ENCODE data around the gene CEP83. TPM values are rescaled to one million over a fixed set of nuclear protein-coding genes. Genes with fewer than 3 reads are reported as not detected.

CEP83 gene
- total RNA-seq, 1 donor from 2014 or later: 28.7 TPM

DNA sequence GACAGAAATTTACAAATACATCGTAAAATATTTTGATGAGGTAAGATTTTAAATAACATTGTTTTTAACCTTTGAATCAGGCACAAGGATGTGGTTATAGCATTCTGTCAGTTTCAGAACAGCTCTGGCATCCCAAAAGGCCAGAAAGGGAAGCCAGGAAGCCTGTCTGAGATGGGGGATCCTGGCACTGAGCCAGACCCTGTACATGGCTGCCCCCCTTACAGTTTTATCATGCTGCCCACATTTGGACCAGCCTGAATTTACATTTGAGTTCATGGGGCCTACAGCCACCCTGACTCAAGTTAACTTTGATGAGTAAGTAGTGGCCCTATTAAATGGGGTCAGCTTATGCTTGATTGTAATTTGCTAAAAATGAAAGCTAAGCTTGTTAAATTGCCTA, 155.7 kb downstream of the CEP83 start:
- H3K36me3 Mint-ChIP-seq (ENCODE audit: low read depth): peaks cover 27% of the 10 kb centered on the region
- no peak overlapping the region for H3K27ac Mint-ChIP-seq (ENCODE audit: unreplicated experiment)
- H3K4me3 Mint-ChIP-seq: no peak overlapping the region
- TF ChIP-seq, protein P1, sequence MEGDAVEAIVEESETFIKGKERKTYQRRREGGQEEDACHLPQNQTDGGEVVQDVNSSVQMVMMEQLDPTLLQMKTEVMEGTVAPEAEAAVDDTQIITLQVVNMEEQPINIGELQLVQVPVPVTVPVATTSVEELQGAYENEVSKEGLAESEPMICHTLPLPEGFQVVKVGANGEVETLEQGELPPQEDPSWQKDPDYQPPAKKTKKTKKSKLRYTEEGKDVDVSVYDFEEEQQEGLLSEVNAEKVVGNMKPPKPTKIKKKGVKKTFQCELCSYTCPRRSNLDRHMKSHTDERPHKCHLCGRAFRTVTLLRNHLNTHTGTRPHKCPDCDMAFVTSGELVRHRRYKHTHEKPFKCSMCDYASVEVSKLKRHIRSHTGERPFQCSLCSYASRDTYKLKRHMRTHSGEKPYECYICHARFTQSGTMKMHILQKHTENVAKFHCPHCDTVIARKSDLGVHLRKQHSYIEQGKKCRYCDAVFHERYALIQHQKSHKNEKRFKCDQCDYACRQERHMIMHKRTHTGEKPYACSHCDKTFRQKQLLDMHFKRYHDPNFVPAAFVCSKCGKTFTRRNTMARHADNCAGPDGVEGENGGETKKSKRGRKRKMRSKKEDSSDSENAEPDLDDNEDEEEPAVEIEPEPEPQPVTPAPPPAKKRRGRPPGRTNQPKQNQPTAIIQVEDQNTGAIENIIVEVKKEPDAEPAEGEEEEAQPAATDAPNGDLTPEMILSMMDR (conservative IDR thresholded peaks at IDR 0.05): no peak
- no peak for DNase-seq (ENCODE audit: low read depth, low spot score)
- H3K4me1 Mint-ChIP-seq: no peaks in the 10 kb centered on the region
- H3K9me3 Mint-ChIP-seq: no peaks in the 10 kb centered on the region
- no peaks in the 10 kb centered on the region for H3K27me3 Mint-ChIP-seq (ENCODE audit: low read depth)

DNA sequence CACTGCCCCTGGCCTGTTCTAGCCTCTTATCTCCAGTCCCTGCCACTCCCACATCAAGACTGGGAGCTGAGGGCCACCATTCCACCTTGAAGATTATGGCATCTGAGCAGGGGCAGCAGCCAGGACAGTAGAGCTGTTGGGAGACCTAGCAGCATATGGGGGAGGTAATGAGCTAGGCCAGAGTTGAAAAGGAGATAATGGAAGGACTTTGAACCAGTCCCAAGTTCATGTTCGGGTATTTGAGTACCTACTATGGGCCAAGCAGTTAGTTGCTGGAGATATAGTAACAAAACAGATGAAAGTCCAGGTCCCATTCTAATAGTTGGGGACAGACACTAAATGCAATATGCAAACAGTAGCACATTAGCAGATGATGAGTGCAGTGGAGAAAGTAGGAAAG, 159.8 kb downstream of the CEP83 start:
- H3K9me3 Mint-ChIP-seq: peaks cover 2% of the 10 kb centered on the region

DNA sequence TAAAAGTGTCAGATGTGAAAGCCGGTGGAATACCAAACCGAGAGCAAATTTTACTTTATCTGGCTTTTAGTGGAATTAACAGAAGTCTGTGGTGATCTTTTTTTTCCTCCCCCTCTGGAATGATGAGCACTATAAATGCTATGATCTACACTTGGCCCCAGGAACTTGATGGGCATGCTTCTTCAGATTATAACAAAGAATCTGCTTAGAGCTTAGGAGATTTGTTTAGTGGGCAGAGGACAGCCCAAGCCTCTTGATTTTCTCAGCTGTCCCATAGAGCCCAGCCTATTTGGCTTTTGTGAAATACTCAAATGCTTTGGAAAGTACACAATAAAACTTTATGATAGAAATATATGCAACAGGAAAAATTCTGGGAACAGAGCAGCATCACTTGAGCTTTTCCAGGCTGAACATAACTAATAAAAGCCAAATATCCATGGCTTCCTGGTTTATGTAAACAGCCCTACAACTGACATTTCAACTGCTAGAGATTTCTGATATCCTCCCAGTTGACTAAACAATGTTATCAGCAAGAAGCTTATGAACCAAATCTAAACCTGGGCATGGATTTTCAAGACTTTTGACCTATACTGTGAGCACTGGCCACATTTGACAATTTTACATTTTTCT, 161.7 kb downstream of the CEP83 start:
- Mint-ChIP-seq H3K9me3 (peaks cover 2% of the 10 kb centered on the region), H3K27ac (ENCODE audit: unreplicated experiment) (no peak overlapping the region), H3K36me3 (ENCODE audit: low read depth) (peaks cover 48% of the 10 kb centered on the region), H3K27me3 (ENCODE audit: low read depth) (no peaks in the 10 kb centered on the region), H3K4me3 (no peak overlapping the region), H3K4me1 (no peaks in the 10 kb centered on the region)
- TF ChIP-seq, protein P1 (conservative IDR thresholded peaks at IDR 0.05): no peak
- no peak for DNase-seq (ENCODE audit: low read depth, low spot score)

More for the DNA sequence above, 159.8 kb downstream of the CEP83 start:
- Mint-ChIP-seq H3K4me1 (no peaks in the 10 kb centered on the region), H3K27ac (ENCODE audit: unreplicated experiment) (peak overlapping the region; percentile 2), H3K4me3 (no peak overlapping the region), H3K36me3 (ENCODE audit: low read depth) (peaks cover 41% of the 10 kb centered on the region), H3K27me3 (ENCODE audit: low read depth) (no peaks in the 10 kb centered on the region)
- DNase-seq (ENCODE audit: low read depth, low spot score): no peak
- TF ChIP-seq, protein P1 (conservative IDR thresholded peaks at IDR 0.05): no peak

DNA sequence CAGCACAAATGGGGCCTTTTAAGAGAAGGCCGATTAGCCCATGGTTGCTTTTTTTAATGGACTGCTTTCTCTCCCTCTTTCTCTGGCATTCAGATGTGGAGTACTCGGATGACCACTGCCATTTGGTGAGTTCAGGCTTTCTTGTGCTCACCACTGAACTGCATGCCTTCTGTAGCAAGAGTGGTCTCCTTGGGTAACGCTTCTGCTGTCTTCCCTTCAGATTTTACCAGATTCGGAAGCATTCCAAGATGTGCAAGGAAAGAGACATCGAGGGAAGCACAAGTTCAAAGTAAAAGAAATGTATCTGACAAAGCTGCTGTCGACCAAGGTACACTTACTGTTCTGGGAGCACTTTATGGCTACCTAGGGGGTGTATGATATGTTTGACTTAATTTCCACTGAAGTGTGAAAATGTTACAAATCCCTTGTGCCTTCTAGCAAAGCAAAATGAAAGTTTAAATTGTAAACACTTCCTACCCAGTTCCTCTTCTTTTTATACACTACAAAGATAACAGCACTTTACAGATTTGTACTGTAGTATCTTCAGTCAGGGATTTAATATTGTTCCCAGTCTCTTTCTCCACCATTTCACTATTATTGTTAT, 162.5 kb downstream of the CEP83 start:
- no peaks in the 10 kb centered on the region for H3K4me1 Mint-ChIP-seq
- TF ChIP-seq, protein P1 (conservative IDR thresholded peaks at IDR 0.05): no peak
- no peak overlapping the region for H3K4me3 Mint-ChIP-seq
- H3K27me3 Mint-ChIP-seq (ENCODE audit: low read depth): no peaks in the 10 kb centered on the region
- H3K9me3 Mint-ChIP-seq: peaks cover 2% of the 10 kb centered on the region
- no peak overlapping the region for H3K27ac Mint-ChIP-seq (ENCODE audit: unreplicated experiment)
- no peak for DNase-seq (ENCODE audit: low read depth, low spot score)
- peaks cover 44% of the 10 kb centered on the region for H3K36me3 Mint-ChIP-seq (ENCODE audit: low read depth)

DNA sequence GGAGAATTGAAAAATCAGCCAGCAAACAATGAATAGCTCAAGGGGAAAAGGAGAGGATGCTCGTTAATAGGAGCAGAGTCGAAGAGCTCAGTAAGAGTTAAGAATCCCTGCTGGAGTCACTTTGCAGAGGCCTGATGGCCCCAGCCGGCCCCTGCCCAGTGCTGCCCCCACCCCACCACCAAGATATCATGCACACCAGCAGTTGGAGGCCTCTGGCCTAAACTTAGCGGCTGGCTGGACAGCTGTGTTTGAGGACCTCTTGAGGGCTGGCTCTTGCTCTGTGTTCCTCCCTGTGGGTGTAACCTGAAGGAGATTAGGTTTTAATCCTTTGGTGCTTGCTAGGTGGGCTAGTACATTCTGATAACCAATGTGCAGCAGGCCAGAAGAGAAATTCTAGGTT, 169.3 kb downstream of the CEP83 start:
- TF ChIP-seq, protein P1 (conservative IDR thresholded peaks at IDR 0.05): no peak
- Mint-ChIP-seq H3K27ac (ENCODE audit: unreplicated experiment) (no peak overlapping the region), H3K27me3 (ENCODE audit: low read depth) (no peaks in the 10 kb centered on the region), H3K9me3 (no peaks in the 10 kb centered on the region), H3K4me3 (no peak overlapping the region), H3K36me3 (ENCODE audit: low read depth) (peaks cover 15% of the 10 kb centered on the region), H3K4me1 (peaks cover 18% of the 10 kb centered on the region)
- DNase-seq (ENCODE audit: low read depth, low spot score): no peak

Measured in neural crest cell (in vitro differentiated cells).